NCI-H82 treated with DMSO at 0.1 percent for 48 hours (cell line): ENCODE data around the gene OTUB2.

Experiments used
- DNase-seq: peaks from one replicate; lab custom pipeline; 2025; ENCODE audit not compliant: unreplicated experiment; lab: John Stamatoyannopoulos, UW

The OTUB2 gene

DNA sequence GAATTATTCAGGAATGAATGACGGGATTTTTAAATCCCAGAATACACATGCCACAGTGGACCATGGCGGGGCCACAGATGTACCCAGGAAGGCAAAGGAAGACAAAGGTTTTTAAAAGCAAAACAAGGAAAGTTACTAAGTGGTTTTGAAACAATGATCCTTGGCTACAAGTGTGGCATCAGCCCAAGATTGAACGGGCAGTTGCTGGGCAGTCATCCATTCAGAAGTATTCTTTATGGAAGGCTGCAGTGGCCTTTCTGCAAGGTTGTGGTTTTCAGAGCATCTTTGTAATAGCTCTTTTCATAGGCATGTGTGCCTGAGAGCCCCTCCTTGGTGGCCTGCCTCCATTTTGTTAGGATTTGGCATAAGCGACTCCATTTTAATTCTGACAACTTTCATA is 71.0 kb downstream of the OTUB2 start:
- DNase-seq = no peak
